ENCODE measurements around the gene CDK14. TPM values are rescaled to one million over a fixed set of nuclear protein-coding genes. Genes with fewer than 3 reads are reported as not detected.
A peak's percentile ranks its signal among the peaks of the same experiment; 100 is the strongest.

CDK14 gene
- total RNA-seq, 6 donors from 2014 or later: 21.7 to 53.4 (median 37.1) TPM

DNA sequence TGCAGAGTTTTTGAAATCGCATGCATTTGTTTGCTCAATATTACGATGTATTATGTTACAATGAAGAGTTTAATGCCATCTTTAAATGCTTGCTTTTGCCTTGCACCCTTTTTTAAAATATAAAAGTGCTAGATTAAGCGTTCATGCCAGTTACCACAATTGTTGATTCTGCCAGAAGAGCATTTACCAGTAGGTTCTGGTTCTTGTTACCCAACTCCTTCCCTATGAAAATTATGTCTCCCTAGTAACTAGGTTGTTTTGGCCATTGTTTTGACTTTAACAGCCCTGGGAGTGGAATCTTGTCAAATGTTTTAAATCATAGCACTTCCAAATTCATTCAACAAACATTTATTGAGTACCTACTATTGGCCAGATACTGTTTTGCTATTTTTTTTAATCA is 32.8 kb upstream of the CDK14 start:
- Histone ChIP-seq H3K4me1 (no peaks in the 10 kb centered on the region), H3K9me3 (no peaks in the 10 kb centered on the region), H3K27me3 (no peaks in the 10 kb centered on the region), H3K27ac (no peak overlapping the region), H3K4me3 (no peak overlapping the region), H3K36me3 (no peaks in the 10 kb centered on the region)
- ATAC-seq (ENCODE audit: low FRiP score in 2 of 2) (no peak), DNase-seq (no peak)
- TF ChIP-seq, protein P1, sequence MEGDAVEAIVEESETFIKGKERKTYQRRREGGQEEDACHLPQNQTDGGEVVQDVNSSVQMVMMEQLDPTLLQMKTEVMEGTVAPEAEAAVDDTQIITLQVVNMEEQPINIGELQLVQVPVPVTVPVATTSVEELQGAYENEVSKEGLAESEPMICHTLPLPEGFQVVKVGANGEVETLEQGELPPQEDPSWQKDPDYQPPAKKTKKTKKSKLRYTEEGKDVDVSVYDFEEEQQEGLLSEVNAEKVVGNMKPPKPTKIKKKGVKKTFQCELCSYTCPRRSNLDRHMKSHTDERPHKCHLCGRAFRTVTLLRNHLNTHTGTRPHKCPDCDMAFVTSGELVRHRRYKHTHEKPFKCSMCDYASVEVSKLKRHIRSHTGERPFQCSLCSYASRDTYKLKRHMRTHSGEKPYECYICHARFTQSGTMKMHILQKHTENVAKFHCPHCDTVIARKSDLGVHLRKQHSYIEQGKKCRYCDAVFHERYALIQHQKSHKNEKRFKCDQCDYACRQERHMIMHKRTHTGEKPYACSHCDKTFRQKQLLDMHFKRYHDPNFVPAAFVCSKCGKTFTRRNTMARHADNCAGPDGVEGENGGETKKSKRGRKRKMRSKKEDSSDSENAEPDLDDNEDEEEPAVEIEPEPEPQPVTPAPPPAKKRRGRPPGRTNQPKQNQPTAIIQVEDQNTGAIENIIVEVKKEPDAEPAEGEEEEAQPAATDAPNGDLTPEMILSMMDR (IDR thresholded peaks at IDR 0.05): no peak
- WGBS, 2 donors: 64 to 71% methylated on average over 3 of the region's 3 CpGs

DNA sequence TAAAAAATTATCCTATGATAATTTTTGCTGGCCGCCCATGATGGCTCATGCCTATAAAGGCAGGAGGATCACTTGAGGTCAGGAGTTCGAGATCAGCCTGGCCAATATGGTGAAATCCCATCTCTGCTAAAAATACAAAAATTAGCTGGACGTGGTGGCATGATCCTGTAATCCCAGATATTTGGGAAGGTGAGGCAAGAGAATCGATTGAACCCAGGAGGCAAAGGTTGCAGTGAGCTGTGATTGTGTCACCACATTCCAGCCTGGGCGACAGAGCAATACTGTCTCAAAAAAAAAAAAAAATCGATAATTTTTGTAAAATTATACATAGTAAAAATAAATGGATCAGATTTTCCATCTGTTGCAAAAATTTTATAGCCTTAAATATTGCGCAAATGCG is 31.7 kb upstream of the CDK14 start:
- ATAC-seq (ENCODE audit: low FRiP score in 2 of 2) (no peak), DNase-seq (no peak)
- no peak overlapping the region for H3K27ac ChIP-seq
- H3K9me3 ChIP-seq: no peaks in the 10 kb centered on the region
- no peaks in the 10 kb centered on the region for H3K36me3 ChIP-seq
- H3K27me3 ChIP-seq: no peaks in the 10 kb centered on the region
- TF ChIP-seq POLR2A (IDR thresholded peaks at IDR 0.05) (no peak), EP300 (IDR thresholded peaks at IDR 0.05) (no peak), POLR2AphosphoS5 (IDR thresholded peaks at IDR 0.05) (no peak)
- TF ChIP-seq, protein P1 (IDR thresholded peaks at IDR 0.05): no peak
- no peaks in the 10 kb centered on the region for H3K4me1 ChIP-seq
- WGBS, 2 donors: 92 to 97% methylated on average over 8 of the region's 8 CpGs
- no peak overlapping the region for H3K4me3 ChIP-seq

DNA sequence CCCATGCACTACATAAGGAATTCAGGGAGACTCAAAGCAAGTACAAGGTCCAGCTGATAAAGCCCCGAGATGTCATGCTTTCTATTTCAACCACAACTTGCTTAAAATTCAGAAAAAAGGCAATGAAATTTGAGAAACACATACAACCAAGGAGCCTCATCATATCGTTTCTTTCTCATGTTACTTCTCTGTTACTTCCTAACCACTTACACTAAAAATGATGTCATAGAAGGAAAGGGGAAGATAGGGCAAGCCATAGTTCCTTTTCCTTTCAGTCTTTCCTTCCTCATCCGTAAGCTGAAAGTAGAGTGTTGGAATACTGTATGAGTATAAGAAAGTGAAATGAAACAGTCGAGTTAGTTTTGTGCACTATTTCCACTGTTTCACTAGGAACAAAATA is 27.9 kb upstream of the CDK14 start:
- H3K9me3 ChIP-seq: no peaks in the 10 kb centered on the region
- H3K36me3 ChIP-seq: no peaks in the 10 kb centered on the region
- ATAC-seq (ENCODE audit: low FRiP score in 2 of 2): peak in 1 of 2 donors; percentile 74
- no peaks in the 10 kb centered on the region for H3K4me1 ChIP-seq
- no peak overlapping the region for H3K4me3 ChIP-seq
- no peak for TF ChIP-seq EP300 (IDR thresholded peaks at IDR 0.05)
- TF ChIP-seq POLR2A (IDR thresholded peaks at IDR 0.05): no peak
- no peak for TF ChIP-seq POLR2AphosphoS5 (IDR thresholded peaks at IDR 0.05)
- TF ChIP-seq, protein P1 (IDR thresholded peaks at IDR 0.05): no peak
- no peak overlapping the region for H3K27ac ChIP-seq
- H3K27me3 ChIP-seq: no peaks in the 10 kb centered on the region
- DNase-seq: no peak
- 51 to 75% methylated on average over 4 of the region's 4 CpGs for WGBS, 2 donors

DNA sequence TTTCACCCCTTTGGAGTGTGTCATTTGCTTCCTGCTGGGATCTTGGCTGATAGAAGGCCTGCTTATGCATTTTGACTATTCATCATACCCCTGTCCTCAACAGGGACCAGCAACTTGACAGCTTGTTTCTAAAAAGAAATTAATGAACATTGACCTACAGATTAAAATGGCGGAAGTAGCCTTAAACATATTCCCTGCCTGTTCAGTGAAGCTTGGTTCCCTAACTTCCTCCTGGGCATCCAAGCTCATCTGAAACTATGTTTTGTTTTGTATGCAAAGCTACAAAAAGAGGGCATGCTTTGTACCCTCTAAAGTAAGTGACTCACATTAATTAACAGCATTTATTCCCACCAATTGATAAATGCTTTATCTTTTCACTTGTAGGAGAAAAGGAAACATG is 26.8 kb upstream of the CDK14 start:
- Histone ChIP-seq H3K9me3 (no peaks in the 10 kb centered on the region), H3K27me3 (no peaks in the 10 kb centered on the region), H3K4me1 (no peaks in the 10 kb centered on the region), H3K4me3 (no peak overlapping the region), H3K36me3 (no peaks in the 10 kb centered on the region), H3K27ac (no peak overlapping the region)
- ATAC-seq (ENCODE audit: low FRiP score in 2 of 2) (no peak), DNase-seq (no peak)
- no peak for TF ChIP-seq POLR2A (IDR thresholded peaks at IDR 0.05)
- 87 to 96% methylated on average over 1 of the region's 1 CpG for WGBS, 2 donors

DNA sequence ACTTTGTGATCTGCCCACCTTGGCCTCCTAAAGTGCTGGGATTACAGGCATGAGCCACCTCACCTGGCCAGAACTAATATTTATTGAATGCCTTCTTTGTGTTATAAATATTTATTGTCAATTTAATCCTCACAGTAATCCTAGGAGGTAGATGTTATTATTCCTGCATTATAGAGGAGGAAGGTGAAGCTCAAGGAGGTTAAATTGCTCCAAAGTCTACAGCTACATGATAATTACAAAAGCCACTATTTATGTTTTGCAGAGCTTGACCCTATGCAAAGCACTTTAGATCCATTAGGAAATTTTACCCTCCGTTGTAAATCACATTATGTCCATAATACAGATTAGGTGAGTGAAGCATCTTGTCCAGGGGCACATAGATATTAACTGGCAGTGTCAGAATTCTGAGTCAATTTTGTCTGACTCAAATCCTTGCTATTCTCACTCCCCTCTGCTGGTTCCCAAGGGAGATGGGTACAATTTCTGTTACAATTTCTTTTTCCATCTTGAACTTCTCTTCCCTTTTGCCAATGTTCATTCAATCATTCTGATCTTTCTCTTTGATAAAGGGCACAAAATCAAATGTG is 25.7 kb upstream of the CDK14 start:
- TF ChIP-seq POLR2AphosphoS5 (IDR thresholded peaks at IDR 0.05) (no peak), EP300 (IDR thresholded peaks at IDR 0.05) (no peak), POLR2A (IDR thresholded peaks at IDR 0.05) (no peak)
- TF ChIP-seq, protein P1 (IDR thresholded peaks at IDR 0.05): no peak
- Histone ChIP-seq H3K27ac (no peak overlapping the region), H3K27me3 (no peaks in the 10 kb centered on the region), H3K4me1 (no peaks in the 10 kb centered on the region), H3K9me3 (no peaks in the 10 kb centered on the region), H3K4me3 (no peak overlapping the region), H3K36me3 (no peaks in the 10 kb centered on the region)
- DNase-seq (no peak), ATAC-seq (ENCODE audit: low FRiP score in 2 of 2) (no peak)
- WGBS, 2 donors: 80 to 89% methylated on average over 1 of the region's 1 CpG

Measured in upper lobe of left lung (tissue), 6 donors.